GM12891 (cell line): Measurements from ENCODE around the gene LRRFIP2.

Source experiments
- POLR2A ChIP-seq: IDR thresholded peaks from 2 replicates; pipeline ENCODE4 v1.6.1; 2011; ENCODE audit warnings: low read depth, low read length, control low read depth
- POLR2AphosphoS5 ChIP-seq: IDR thresholded peaks from 2 replicates; pipeline ENCODE4 v1.6.1; 2011; ENCODE audit warnings: low read depth, low read length, control low read depth
- SPI1 ChIP-seq: IDR thresholded peaks from 2 replicates; pipeline ENCODE4 v1.6.1; 2011; ENCODE audit warnings: low read depth, low read length, control low read depth
- TAF1 ChIP-seq: IDR thresholded peaks from 2 replicates; pipeline ENCODE4 v1.6.1; 2011; ENCODE audit warnings: low read depth, low read length, control low read depth

GRCh38 chr3:37198547-37198946 is 24.2 kb upstream of the LRRFIP2 start:
- TF ChIP-seq POLR2AphosphoS5: no peak
- no peak for TF ChIP-seq POLR2A
- no peak for TF ChIP-seq TAF1
- TF ChIP-seq SPI1: no peak
